Small intestine (tissue), 7 donors: ENCODE data around the gene SALL3. TPM values are rescaled to one million over a fixed set of nuclear protein-coding genes. Genes with fewer than 3 reads are reported as not detected.

Experiments
- DNase-seq, 2 donors: peaks; one replicate each; pipeline versions ENCODE4 v3.0.0 to v3.0.0-alpha.2; 2013
- FAIRE-seq: peaks from 2 replicates; lab custom pipeline; 2012; peaks lifted over from hg19 to GRCh38; lab: Jason Lieb, UNC
- H3K27ac ChIP-seq, 3 donors: one replicate each; pipeline ENCODE4 v1.5.1; 2013; ENCODE audit warnings: low read length in 2 of 3, mild to moderate bottlenecking in 2 of 3, control low read depth in 1 of 3, inconsistent platforms in 1 of 3, low read depth in 1 of 3, moderate library complexity in 1 of 3
- H3K27me3 ChIP-seq, 3 donors: one replicate each; pipeline ENCODE4 v1.6.1; 2013; ENCODE audit warnings: low read length in 3 of 3, inconsistent platforms in 1 of 3; ENCODE audit not compliant: control insufficient read depth in 3 of 3, insufficient read depth in 3 of 3
- H3K36me3 ChIP-seq, 3 donors: one replicate each; pipeline ENCODE4 v1.6.1; 2013; ENCODE audit warnings: low read length in 3 of 3, inconsistent platforms in 1 of 3, low read depth in 1 of 3, mild to moderate bottlenecking in 1 of 3, moderate library complexity in 1 of 3; ENCODE audit not compliant: control insufficient read depth in 3 of 3, insufficient read depth in 2 of 3
- H3K4me1 ChIP-seq, 3 donors: one replicate each; pipeline ENCODE4 v1.6.1; 2013; ENCODE audit warnings: low read length in 2 of 3, inconsistent platforms in 1 of 3, low read depth in 1 of 3, mild to moderate bottlenecking in 1 of 3, moderate library complexity in 1 of 3; ENCODE audit not compliant: control insufficient read depth in 3 of 3, insufficient read depth in 2 of 3
- H3K4me3 ChIP-seq, 3 donors: one replicate each; pipeline ENCODE4 v1.5.1; 2013; ENCODE audit warnings: low read length in 3 of 3, control low read depth in 1 of 3, inconsistent platforms in 1 of 3, low read depth in 1 of 3, mild to moderate bottlenecking in 1 of 3, moderate library complexity in 1 of 3
- H3K9me3 ChIP-seq, 2 donors: one replicate each; pipeline ENCODE4 v1.6.1; 2013; ENCODE audit warnings: low read depth in 1 of 2, low read length in 1 of 2; ENCODE audit not compliant: control insufficient read depth in 2 of 2, insufficient read depth in 1 of 2
- WGBS, 3 donors: extraction: QIAGEN DNeasy Blood & Tissue Kit; methylation state at CpG; one replicate each; pipeline ENCODE4 v1.1.7; 2013; 5-methylcytosine and 5-hydroxymethylcytosine counted together
- polyA plus RNA-seq, 4 donors: library from polyadenylated mRNA; stranded (reverse) in 3 of 4; unstranded in 1 of 4; fragments of 200-250 nt in 3 of 4; fragments of 120-200 nt in 1 of 4; gene quantifications; one replicate each; pipeline versions ENCODE4 v1.2.1 to v1.2.3, GENCODE V29; 2013
- donor health status: healthy with polysubstance abuse.
- donor health status: control.
- donor health status: control.
- donor health status: Bipolar disorder and iron deficiency.
- donor health status: healthy.

SALL3 gene
- polyA plus RNA-seq, 4 donors = under 0.01 to 0.01 TPM; not detected in 2

GRCh38 chr18:78974115-78974761 lies 5.4 kb upstream of the SALL3 start:
- H3K4me3 ChIP-seq = no peak overlapping the region
- H3K27me3 ChIP-seq = peaks cover 26 to 64% (median 54%) of the 10 kb centered on the region in 3 donors
- H3K36me3 ChIP-seq = no peaks in the 10 kb centered on the region
- H3K4me1 ChIP-seq = no peaks in the 10 kb centered on the region
- FAIRE-seq (no peak), DNase-seq (no peak)
- 4 to 10% (median 10%) methylated on average over 69 to 77 of the region's 77 CpGs for WGBS, 3 donors
- H3K9me3 ChIP-seq = no peaks in the 10 kb centered on the region
- no peak overlapping the region for H3K27ac ChIP-seq

- H3K4me1 ChIP-seq = no peaks in the 10 kb centered on the region
- FAIRE-seq (no peak), DNase-seq (no peak)
- no peak overlapping the region for H3K27ac ChIP-seq
- H3K9me3 ChIP-seq = no peaks in the 10 kb centered on the region
- no peaks in the 10 kb centered on the region for H3K36me3 ChIP-seq
- peaks cover 36 to 64% (median 52%) of the 10 kb centered on the region in 3 donors for H3K27me3 ChIP-seq
- H3K4me3 ChIP-seq = no peak overlapping the region
- WGBS, 3 donors = 10 to 17% (median 17%) methylated on average over 10 of the region's 10 CpGs
Observed at GRCh38 chr18:78975292-78975691, 4.3 kb upstream of the SALL3 start.

GRCh38 chr18:78975699-78976335 lies 3.8 kb upstream of the SALL3 start:
- no peak overlapping the region for H3K27ac ChIP-seq
- H3K4me3 ChIP-seq = no peak overlapping the region
- no peaks in the 10 kb centered on the region for H3K9me3 ChIP-seq
- FAIRE-seq (no peak), DNase-seq (no peak)
- WGBS, 3 donors = 5 to 16% (median 12%) methylated on average over 4 of the region's 4 CpGs
- peaks cover 41 to 65% (median 55%) of the 10 kb centered on the region in 3 donors for H3K27me3 ChIP-seq
- no peaks in the 10 kb centered on the region for H3K4me1 ChIP-seq
- no peaks in the 10 kb centered on the region for H3K36me3 ChIP-seq

- WGBS, 3 donors = 7 to 18% (median 15%) methylated on average over 51 of the region's 51 CpGs
- peaks cover 41 to 69% (median 56%) of the 10 kb centered on the region in 3 donors for H3K27me3 ChIP-seq
Observed at GRCh38 chr18:78976765-78977636, 2.6 kb upstream of the SALL3 start.

GRCh38 chr18:78977637-78978348 lies 1.8 kb upstream of the SALL3 start:
- no peaks in the 10 kb centered on the region for H3K4me1 ChIP-seq
- no peaks in the 10 kb centered on the region for H3K36me3 ChIP-seq
- no peaks in the 10 kb centered on the region for H3K9me3 ChIP-seq
- H3K27me3 ChIP-seq = peaks cover 41 to 66% (median 54%) of the 10 kb centered on the region in 3 donors
- no peak overlapping the region for H3K4me3 ChIP-seq
- FAIRE-seq (no peak), DNase-seq (no peak)
- WGBS, 3 donors = 5 to 12% (median 10%) methylated on average over 34 of the region's 34 CpGs
- H3K27ac ChIP-seq = no peak overlapping the region

More at GRCh38 chr18:78976765-78977636, 2.6 kb upstream of the SALL3 start:
- Histone ChIP-seq H3K27ac (no peak overlapping the region), H3K4me3 (no peak overlapping the region), H3K4me1 (no peaks in the 10 kb centered on the region), H3K36me3 (no peaks in the 10 kb centered on the region), H3K9me3 (no peaks in the 10 kb centered on the region)
- FAIRE-seq = no peak
- no peak for DNase-seq

- FAIRE-seq (no peak), DNase-seq (peak in 1 of 2 donors; percentile 24)
Observed at GRCh38 chr18:78978349-78979055, 1.1 kb upstream of the SALL3 start.

GRCh38 chr18:78979056-78979729 lies 425 bp upstream of the SALL3 start:
- H3K4me1 ChIP-seq = no peaks in the 10 kb centered on the region
- peaks cover 29 to 62% (median 45%) of the 10 kb centered on the region in 3 donors for H3K27me3 ChIP-seq
- FAIRE-seq (no peak), DNase-seq (peak in 1 of 2 donors; percentile 10)
- peak overlapping the region in 1 of 3 donors; percentile 39 for H3K4me3 ChIP-seq
- no peak overlapping the region for H3K27ac ChIP-seq
- no peaks in the 10 kb centered on the region for H3K9me3 ChIP-seq
- no peaks in the 10 kb centered on the region for H3K36me3 ChIP-seq
- WGBS, 3 donors = 2 to 3% (median 2%) methylated on average over 43 to 93 of the region's 98 CpGs

More at GRCh38 chr18:78978349-78979055, 1.1 kb upstream of the SALL3 start:
- no peak overlapping the region for H3K27ac ChIP-seq
- H3K9me3 ChIP-seq = no peaks in the 10 kb centered on the region
- no peaks in the 10 kb centered on the region for H3K4me1 ChIP-seq
- no peak overlapping the region for H3K4me3 ChIP-seq
- WGBS, 3 donors = 3 to 13% (median 11%) methylated on average over 53 to 80 of the region's 80 CpGs
- H3K36me3 ChIP-seq = no peaks in the 10 kb centered on the region
- H3K27me3 ChIP-seq = peaks cover 35 to 64% (median 48%) of the 10 kb centered on the region in 3 donors
